ENCODE measurements around the gene FBXO2. TPM values are rescaled to one million over a fixed set of nuclear protein-coding genes. Genes with fewer than 3 reads are reported as not detected.

The FBXO2 gene
- total RNA-seq, 1 experiment from 2014 or later: 81.1 TPM

DNA sequence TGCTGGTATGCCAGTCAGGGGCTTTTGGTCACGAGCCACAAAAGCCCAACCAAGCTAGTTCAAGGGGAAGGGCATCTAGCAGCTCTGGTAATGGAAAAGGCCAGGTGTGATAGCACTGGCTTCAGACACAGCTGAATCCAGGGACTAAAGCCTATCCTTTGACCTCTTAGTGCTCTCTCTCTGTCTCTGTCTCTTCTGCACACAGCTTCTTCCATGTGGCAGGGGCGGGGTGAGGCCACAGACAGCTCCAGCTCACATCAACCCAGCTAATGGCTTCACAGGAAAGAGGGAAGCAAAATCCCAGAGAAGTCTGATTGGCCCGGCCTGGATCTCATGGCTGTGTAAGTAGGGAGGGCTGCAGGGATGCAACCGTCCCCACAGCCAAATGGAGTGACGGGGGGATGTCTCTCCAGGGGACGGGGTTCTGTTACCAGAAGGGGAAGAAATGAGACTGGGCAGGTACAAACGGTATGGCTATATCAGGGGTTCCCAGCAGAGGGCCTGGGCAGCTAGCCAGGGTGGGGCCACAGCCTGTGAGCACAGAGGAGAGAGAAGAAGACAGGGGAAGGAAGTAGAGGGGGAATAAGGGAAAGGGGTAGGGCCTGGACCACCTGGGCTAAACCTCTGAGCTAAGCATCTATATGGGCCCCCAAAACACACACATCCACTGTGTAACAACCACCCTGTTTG lies 42.4 kb downstream of the FBXO2 start:
- TF ChIP-seq SP1 (IDR thresholded peaks at IDR 0.05; ENCODE audit: low read depth) (no peak), EZH2 (IDR thresholded peaks at IDR 0.05) (no peak), SIN3A (IDR thresholded peaks at IDR 0.05; ENCODE audit: low read depth) (no peak), POLR2A (IDR thresholded peaks at IDR 0.05; ENCODE audit: borderline replicate concordance, extremely low read depth, insufficient read depth, insufficient read length) (no peak), CEBPB (IDR thresholded peaks at IDR 0.05; ENCODE audit: low read depth) (no peak), SRF (IDR thresholded peaks at IDR 0.05; ENCODE audit: low read depth) (no peak), FOSL1 (IDR thresholded peaks at IDR 0.05; ENCODE audit: low read depth) (no peak), RAD21 (IDR thresholded peaks at IDR 0.05; ENCODE audit: low read depth) (no peak), YY1 (IDR thresholded peaks at IDR 0.05; ENCODE audit: extremely low read depth, insufficient replicate concordance, low read depth, low read length) (no peak), JUND (IDR thresholded peaks at IDR 0.05) (no peak), EZH2phosphoT487 (IDR thresholded peaks at IDR 0.05; ENCODE audit: borderline replicate concordance) (no peak), ZFX (IDR thresholded peaks at IDR 0.05) (no peak), ELF1 (IDR thresholded peaks at IDR 0.05; ENCODE audit: borderline replicate concordance, low read depth) (no peak), TCF7L2 (IDR thresholded peaks at IDR 0.05; ENCODE audit: borderline replicate concordance, extremely low read depth, insufficient read depth, insufficient read length) (no peak), EGR1 (IDR thresholded peaks at IDR 0.05; ENCODE audit: low read depth) (no peak), POLR2AphosphoS5 (IDR thresholded peaks at IDR 0.05; ENCODE audit: low read depth, low read length) (no peak)
- TF ChIP-seq, protein P1, sequence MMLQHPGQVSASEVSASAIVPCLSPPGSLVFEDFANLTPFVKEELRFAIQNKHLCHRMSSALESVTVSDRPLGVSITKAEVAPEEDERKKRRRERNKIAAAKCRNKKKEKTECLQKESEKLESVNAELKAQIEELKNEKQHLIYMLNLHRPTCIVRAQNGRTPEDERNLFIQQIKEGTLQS (IDR thresholded peaks at IDR 0.05): no peak
- TF ChIP-seq, protein P2, sequence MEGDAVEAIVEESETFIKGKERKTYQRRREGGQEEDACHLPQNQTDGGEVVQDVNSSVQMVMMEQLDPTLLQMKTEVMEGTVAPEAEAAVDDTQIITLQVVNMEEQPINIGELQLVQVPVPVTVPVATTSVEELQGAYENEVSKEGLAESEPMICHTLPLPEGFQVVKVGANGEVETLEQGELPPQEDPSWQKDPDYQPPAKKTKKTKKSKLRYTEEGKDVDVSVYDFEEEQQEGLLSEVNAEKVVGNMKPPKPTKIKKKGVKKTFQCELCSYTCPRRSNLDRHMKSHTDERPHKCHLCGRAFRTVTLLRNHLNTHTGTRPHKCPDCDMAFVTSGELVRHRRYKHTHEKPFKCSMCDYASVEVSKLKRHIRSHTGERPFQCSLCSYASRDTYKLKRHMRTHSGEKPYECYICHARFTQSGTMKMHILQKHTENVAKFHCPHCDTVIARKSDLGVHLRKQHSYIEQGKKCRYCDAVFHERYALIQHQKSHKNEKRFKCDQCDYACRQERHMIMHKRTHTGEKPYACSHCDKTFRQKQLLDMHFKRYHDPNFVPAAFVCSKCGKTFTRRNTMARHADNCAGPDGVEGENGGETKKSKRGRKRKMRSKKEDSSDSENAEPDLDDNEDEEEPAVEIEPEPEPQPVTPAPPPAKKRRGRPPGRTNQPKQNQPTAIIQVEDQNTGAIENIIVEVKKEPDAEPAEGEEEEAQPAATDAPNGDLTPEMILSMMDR (IDR thresholded peaks at IDR 0.05 in 2 of 3, conservative IDR thresholded peaks at IDR 0.05 in 1 of 3; ENCODE audit: borderline replicate concordance in 1 of 3, insufficient read depth in 1 of 3, low read depth in 2 of 3, low read length in 2 of 3): no peak; a peak in 1 of 6 replicates
- Histone ChIP-seq H3K27ac (ENCODE audit: low read depth, low read length) (no peak overlapping the region), H3K9me3 (ENCODE audit: control insufficient read depth in 1 of 2, insufficient read depth in 1 of 2, low read depth in 1 of 2, low read length in 2 of 2) (no peaks in the 10 kb centered on the region), H2AFZ (ENCODE audit: low read depth, low read length, poor library complexity, severe bottlenecking) (no peak overlapping the region), H3K9me2 (ENCODE audit: insufficient read depth) (no peaks in the 10 kb centered on the region), H3K4me3 (replicated peaks in 1 of 2; ENCODE audit: low read depth in 1 of 2, low read length in 2 of 2) (no peak overlapping the region), H3K9ac (ENCODE audit: low read length) (no peak overlapping the region), H3K36me3 (ENCODE audit: control insufficient read depth in 1 of 2, insufficient read depth in 2 of 2, low read length in 2 of 2) (no peaks in the 10 kb centered on the region), H3K79me2 (ENCODE audit: insufficient read depth, low read length) (no peaks in the 10 kb centered on the region), H4K20me1 (ENCODE audit: insufficient read depth) (no peaks in the 10 kb centered on the region), H3K4me1 (ENCODE audit: control insufficient read depth in 1 of 2, insufficient read depth in 2 of 2, low read length in 2 of 2) (no peaks in the 10 kb centered on the region), H3K27me3 (ENCODE audit: insufficient read depth, low read length) (no peaks in the 10 kb centered on the region), H3K4me2 (ENCODE audit: low read length) (no peak overlapping the region)
- POLR2A ChIA-PET: no interaction called here
- CTCF ChIA-PET: no interaction called here
- no TSS peak for BruUV-seq (replicated peaks)
- ATAC-seq (0 out of 2 replicates have a peak, but pooled peaks have one; percentile 40), DNase-seq (ENCODE audit: low read depth, low spot score) (no peak)
- RAD21 ChIA-PET (ENCODE audit: low non-redundant PET in 1 of 2, low total read pairs in 2 of 2, uncharacterized antibody in 2 of 2, unreplicated experiment in 2 of 2): no interaction called here
- intact Hi-C loops (cut with micrococcal nuclease): no loop called here
